ENCODE results near the gene FBXW2. TPM values are rescaled to one million over a fixed set of nuclear protein-coding genes. Genes with fewer than 3 reads are reported as not detected.

The FBXW2 gene
- polyA plus RNA-seq, 1 of the 3 experiments (the other 2 are of a cell fraction), result 40.1 TPM

DNA sequence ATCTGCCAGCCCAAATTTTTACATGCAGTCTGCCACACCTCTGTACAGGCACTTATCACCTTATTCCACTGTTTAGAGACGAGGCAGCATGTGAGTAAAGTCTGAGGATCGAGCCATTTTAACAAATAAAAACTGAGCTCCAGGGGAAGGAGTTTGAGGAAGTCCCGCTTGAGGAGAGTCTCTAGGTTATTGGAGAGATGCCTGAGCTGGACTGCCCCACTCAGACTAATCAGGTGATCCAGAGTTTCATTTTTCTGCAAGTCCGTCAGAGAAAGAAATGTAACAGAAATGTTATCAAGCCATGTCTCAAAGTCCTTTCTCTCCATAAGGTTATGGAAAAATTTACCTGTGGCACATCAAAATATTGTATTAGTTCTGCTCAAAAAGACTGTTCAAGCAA lies 5.3 kb downstream of the FBXW2 start (continued):
- TF ChIP-seq MXI1 (IDR thresholded peaks at IDR 0.05; ENCODE audit: low read depth, low read length), result no peak
- TF ChIP-seq, protein P1, sequence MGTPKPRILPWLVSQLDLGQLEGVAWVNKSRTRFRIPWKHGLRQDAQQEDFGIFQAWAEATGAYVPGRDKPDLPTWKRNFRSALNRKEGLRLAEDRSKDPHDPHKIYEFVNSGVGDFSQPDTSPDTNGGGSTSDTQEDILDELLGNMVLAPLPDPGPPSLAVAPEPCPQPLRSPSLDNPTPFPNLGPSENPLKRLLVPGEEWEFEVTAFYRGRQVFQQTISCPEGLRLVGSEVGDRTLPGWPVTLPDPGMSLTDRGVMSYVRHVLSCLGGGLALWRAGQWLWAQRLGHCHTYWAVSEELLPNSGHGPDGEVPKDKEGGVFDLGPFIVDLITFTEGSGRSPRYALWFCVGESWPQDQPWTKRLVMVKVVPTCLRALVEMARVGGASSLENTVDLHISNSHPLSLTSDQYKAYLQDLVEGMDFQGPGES (IDR thresholded peaks at IDR 0.05; ENCODE audit: low read depth, low read length), result no peak
- no peak for TF ChIP-seq FOXJ3 (CRISPR knock-in tag; IDR thresholded peaks at IDR 0.05)
- TF ChIP-seq FOXM1 (IDR thresholded peaks at IDR 0.05; ENCODE audit: low read depth), result no peak
- no peak for TF ChIP-seq TAF1 (IDR thresholded peaks at IDR 0.05; ENCODE audit: borderline replicate concordance, low read depth, low read length)
- no peak for TF ChIP-seq GATA2 (CRISPR knock-in tag; IDR thresholded peaks at IDR 0.05)
- no peak for TF ChIP-seq SIN3A (IDR thresholded peaks at IDR 0.05; ENCODE audit: borderline replicate concordance, low read depth, low read length)
- TF ChIP-seq MAX (IDR thresholded peaks at IDR 0.05; ENCODE audit: low read depth), result no peak
- no peak for TF ChIP-seq RCOR1 (IDR thresholded peaks at IDR 0.05; ENCODE audit: low read length)

DNA sequence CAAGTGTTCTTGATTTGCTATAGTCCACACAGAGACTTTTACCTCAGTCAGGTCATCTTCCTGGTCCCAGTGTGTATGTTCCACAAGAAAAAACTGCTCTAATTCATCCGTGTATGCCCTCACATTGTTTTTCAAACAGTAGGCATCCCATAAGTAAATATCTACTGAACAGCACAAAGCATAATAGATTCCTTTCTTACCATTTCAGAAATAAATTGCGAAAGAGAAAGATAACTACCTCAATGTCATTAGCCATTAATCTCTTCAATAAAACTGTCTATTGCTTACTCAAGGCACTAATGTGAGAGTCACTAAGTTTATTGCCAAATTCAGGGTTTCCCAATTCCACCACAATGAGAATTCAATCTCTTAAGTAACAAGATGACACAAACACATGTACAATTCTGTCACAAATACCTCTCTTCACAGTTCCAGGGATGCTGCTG lies 9.6 kb downstream of the FBXW2 start:
- 0 out of 2 replicates have a peak, but pooled peaks cover 4% of the 10 kb centered on the region for H4K20me1 ChIP-seq (ENCODE audit: insufficient read depth)
- no peaks in the 10 kb centered on the region for H3K9me2 ChIP-seq
- POLR2A ChIA-PET, result no interaction called here

More for the DNA sequence above, 9.6 kb downstream of the FBXW2 start:
- Histone ChIP-seq H3K4me1 (ENCODE audit: control insufficient read depth in 1 of 2, insufficient read depth in 2 of 2, low read depth in 1 of 2, low read length in 1 of 2) (no peaks in the 10 kb centered on the region; a peak in 1 of 4 replicates), H3K79me2 (ENCODE audit: insufficient read depth) (peaks cover 96% of the 10 kb centered on the region), H3K4me3 (ENCODE audit: low read depth in 2 of 2, low read length in 1 of 2) (no peak overlapping the region), H3K4me2 (no peak overlapping the region), H3K9me3 (no peaks in the 10 kb centered on the region), H3K27ac (ENCODE audit: low read depth in 2 of 2, low read length in 1 of 2) (no peak overlapping the region), H2AFZ (ENCODE audit: low read depth) (no peak overlapping the region), H3F3A (replicated peaks; ENCODE audit: insufficient read depth) (no peaks in the 10 kb centered on the region), H3K9ac (no peak overlapping the region), H3K36me3 (replicated peaks in 1 of 2; ENCODE audit: control insufficient read depth in 1 of 2, insufficient read depth in 2 of 2, low read length in 1 of 2) (peaks cover 43 to 46% of the 10 kb centered on the region in 2 experiments), H3K27me3 (ENCODE audit: insufficient read depth) (no peaks in the 10 kb centered on the region)
- TF ChIP-seq FOXM1 (IDR thresholded peaks at IDR 0.05; ENCODE audit: low read depth) (no peak), JUND (IDR thresholded peaks at IDR 0.05) (no peak), SMC3 (IDR thresholded peaks at IDR 0.05; ENCODE audit: low read depth, low read length) (no peak), CHD2 (IDR thresholded peaks at IDR 0.05; ENCODE audit: low read length, partially characterized antibody) (no peak), MXI1 (IDR thresholded peaks at IDR 0.05; ENCODE audit: low read depth, low read length) (no peak), EZH2phosphoT487 (IDR thresholded peaks at IDR 0.05; ENCODE audit: borderline replicate concordance, low read depth) (no peak), RXRA (IDR thresholded peaks at IDR 0.05; ENCODE audit: borderline replicate concordance, low read depth) (no peak), EP300 (IDR thresholded peaks at IDR 0.05; ENCODE audit: borderline replicate concordance in 1 of 2, low read depth in 1 of 2, low read length in 1 of 2) (no peak), FOSL2 (IDR thresholded peaks at IDR 0.05; ENCODE audit: borderline replicate concordance, low read depth) (no peak), TEAD4 (IDR thresholded peaks at IDR 0.05; ENCODE audit: borderline replicate concordance, insufficient read depth) (no peak), MAX (IDR thresholded peaks at IDR 0.05; ENCODE audit: low read depth) (no peak), CTCF (IDR thresholded peaks at IDR 0.05) (no peak), SIN3A (IDR thresholded peaks at IDR 0.05; ENCODE audit: borderline replicate concordance, low read depth, low read length) (no peak), YY1 (IDR thresholded peaks at IDR 0.05; ENCODE audit: low read depth) (no peak), USF2 (IDR thresholded peaks at IDR 0.05; ENCODE audit: borderline replicate concordance, low read depth, low read length) (no peak), RAD21 (IDR thresholded peaks at IDR 0.05; ENCODE audit: low read length) (no peak), FOXJ3 (CRISPR knock-in tag; IDR thresholded peaks at IDR 0.05) (no peak)
- TF ChIP-seq, protein P2, sequence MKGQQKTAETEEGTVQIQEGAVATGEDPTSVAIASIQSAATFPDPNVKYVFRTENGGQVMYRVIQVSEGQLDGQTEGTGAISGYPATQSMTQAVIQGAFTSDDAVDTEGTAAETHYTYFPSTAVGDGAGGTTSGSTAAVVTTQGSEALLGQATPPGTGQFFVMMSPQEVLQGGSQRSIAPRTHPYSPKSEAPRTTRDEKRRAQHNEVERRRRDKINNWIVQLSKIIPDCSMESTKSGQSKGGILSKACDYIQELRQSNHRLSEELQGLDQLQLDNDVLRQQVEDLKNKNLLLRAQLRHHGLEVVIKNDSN (IDR thresholded peaks at IDR 0.05; ENCODE audit: borderline replicate concordance, low read depth), result no peak
- TF ChIP-seq, protein P3, sequence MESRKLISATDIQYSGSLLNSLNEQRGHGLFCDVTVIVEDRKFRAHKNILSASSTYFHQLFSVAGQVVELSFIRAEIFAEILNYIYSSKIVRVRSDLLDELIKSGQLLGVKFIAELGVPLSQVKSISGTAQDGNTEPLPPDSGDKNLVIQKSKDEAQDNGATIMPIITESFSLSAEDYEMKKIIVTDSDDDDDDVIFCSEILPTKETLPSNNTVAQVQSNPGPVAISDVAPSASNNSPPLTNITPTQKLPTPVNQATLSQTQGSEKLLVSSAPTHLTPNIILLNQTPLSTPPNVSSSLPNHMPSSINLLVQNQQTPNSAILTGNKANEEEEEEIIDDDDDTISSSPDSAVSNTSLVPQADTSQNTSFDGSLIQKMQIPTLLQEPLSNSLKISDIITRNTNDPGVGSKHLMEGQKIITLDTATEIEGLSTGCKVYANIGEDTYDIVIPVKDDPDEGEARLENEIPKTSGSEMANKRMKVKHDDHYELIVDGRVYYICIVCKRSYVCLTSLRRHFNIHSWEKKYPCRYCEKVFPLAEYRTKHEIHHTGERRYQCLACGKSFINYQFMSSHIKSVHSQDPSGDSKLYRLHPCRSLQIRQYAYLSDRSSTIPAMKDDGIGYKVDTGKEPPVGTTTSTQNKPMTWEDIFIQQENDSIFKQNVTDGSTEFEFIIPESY (IDR thresholded peaks at IDR 0.05; ENCODE audit: borderline replicate concordance, low read depth), result no peak
- WGBS (ENCODE audit: low lambda C conversion rate), result 86% methylated on average over 2 of the region's 2 CpGs
- CTCF ChIA-PET, result no interaction called here
- DNase-seq, result no peak
